ENCODE results near the gene TAF4.
A peak's percentile ranks its signal among the peaks of the same experiment; 100 is the strongest.
"Not testable (repeated sequence)": the region's sequence is repeated elsewhere in the genome, so short reads cannot be mapped to it uniquely, and the experiment has no call there.

The TAF4 gene

GRCh38 chr20:62080249-62080990, 14.7 kb upstream of the TAF4 start:
- DNase-seq: no peak

- no peak for DNase-seq
These were observed 13.5 kb upstream of the TAF4 start for GRCh38 chr20:62079166-62079565.

- DNase-seq: no peak
These were observed 7.6 kb upstream of the TAF4 start for GRCh38 chr20:62073323-62073722.

- DNase-seq: not testable (repeated sequence)
These were observed 6.2 kb upstream of the TAF4 start for GRCh38 chr20:62071669-62072430.

- no peak for DNase-seq
These were observed 4.1 kb upstream of the TAF4 start for GRCh38 chr20:62069741-62070216.

- DNase-seq: no peak
These were observed 3.3 kb upstream of the TAF4 start for GRCh38 chr20:62068997-62069396.

- DNase-seq: no peak
These were observed 2.0 kb upstream of the TAF4 start for GRCh38 chr20:62067547-62068260.

GRCh38 chr20:62066983-62067433, 1.3 kb upstream of the TAF4 start:
- peak; percentile 78 for DNase-seq

GRCh38 chr20:62066339-62066982, 780 bp upstream of the TAF4 start:
- DNase-seq: peak; percentile 89

GRCh38 chr20:62064770-62065673, 659 bp downstream of the TAF4 start:
- DNase-seq: no peak

- no peak for DNase-seq
These were observed 1.5 kb downstream of the TAF4 start for GRCh38 chr20:62063981-62064769.

- DNase-seq: peak; percentile 83
These were observed 2.2 kb downstream of the TAF4 start for GRCh38 chr20:62063315-62063980.

- DNase-seq: no peak
These were observed 2.9 kb downstream of the TAF4 start for GRCh38 chr20:62062661-62063314.

GRCh38 chr20:62061851-62062423, 3.7 kb downstream of the TAF4 start:
- no peak for DNase-seq

GRCh38 chr20:62060631-62061541, 4.8 kb downstream of the TAF4 start:
- DNase-seq: no peak

GRCh38 chr20:62059920-62060630, 5.6 kb downstream of the TAF4 start:
- no peak for DNase-seq

GRCh38 chr20:62059401-62059800, 6.3 kb downstream of the TAF4 start:
- no peak for DNase-seq

GRCh38 chr20:62058941-62059340, 6.7 kb downstream of the TAF4 start:
- DNase-seq: no peak
